ENCODE results near the gene SETD6. TPM values are rescaled to one million over a fixed set of nuclear protein-coding genes. Genes with fewer than 3 reads are reported as not detected.

Gene SETD6
- total RNA-seq, 1 experiment from 2014 or later, result 41.1 TPM

- TF ChIP-seq ATF2 (CRISPR knock-in tag; IDR thresholded peaks at IDR 0.05; ENCODE audit: borderline replicate concordance, low read depth), result no peak
- TF ChIP-seq MYBL2 (CRISPR knock-in tag; IDR thresholded peaks at IDR 0.05), result no peak
- TF ChIP-seq NFATC4 (CRISPR knock-in tag; IDR thresholded peaks at IDR 0.05), result no peak
Measured at GRCh38 chr16:58465817-58466216, 49.5 kb upstream of the SETD6 start (continued).

GRCh38 chr16:58466396-58466795, 48.9 kb upstream of the SETD6 start:
- Mint-ChIP-seq H3K4me3 (peak overlapping the region; percentile 4; the same call in 1 of the 2 replicates), H3K36me3 (no peaks in the 10 kb centered on the region), H3K27ac (no peak overlapping the region), H3K9me3 (no peaks in the 10 kb centered on the region), H3K27me3 (ENCODE audit: low read depth) (peaks cover 74% of the 10 kb centered on the region), H3K4me1 (peaks cover 14% of the 10 kb centered on the region)
- no peak for DNase-seq (ENCODE audit: low spot score)
- ChIA-PET CTCF (interaction anchor here (1.0 to 1.6 kb wide), 2 partner anchors 21 to 31 kb away, joined by 4 to 8 read pairs; no protein-coding TSS in a partner anchor), POLR2A (no interaction called here)
- no peak for ATAC-seq
- no peak for TF ChIP-seq EMX1 (CRISPR knock-in tag; IDR thresholded peaks at IDR 0.05)
- no peak for TF ChIP-seq PRRX2 (CRISPR knock-in tag; IDR thresholded peaks at IDR 0.05)
- TF ChIP-seq USF1 (CRISPR knock-in tag; IDR thresholded peaks at IDR 0.05), result no peak
- TF ChIP-seq FOXK1 (CRISPR knock-in tag; IDR thresholded peaks at IDR 0.05), result no peak
- no peak for TF ChIP-seq USF2 (CRISPR knock-in tag; IDR thresholded peaks at IDR 0.05)
- TF ChIP-seq NFATC4 (CRISPR knock-in tag; IDR thresholded peaks at IDR 0.05), result no peak
- TF ChIP-seq NR2C2 (CRISPR knock-in tag; IDR thresholded peaks at IDR 0.05), result no peak
- no peak for TF ChIP-seq MYBL2 (CRISPR knock-in tag; IDR thresholded peaks at IDR 0.05)
- no peak for TF ChIP-seq PRDM15 (CRISPR knock-in tag; IDR thresholded peaks at IDR 0.05)
- no peak for TF ChIP-seq GTF2I (CRISPR knock-in tag; conservative IDR thresholded peaks at IDR 0.05)

GRCh38 chr16:58467905-58468304, 47.4 kb upstream of the SETD6 start:
- CTCF ChIA-PET, result interaction anchor here (0.7 to 1.9 kb wide), 2 partner anchors 20 to 168 kb away, joined by 3 to 8 read pairs; no protein-coding TSS in a partner anchor

More at GRCh38 chr16:58467905-58468304, 47.4 kb upstream of the SETD6 start:
- DNase-seq (ENCODE audit: low spot score) (no peak), ATAC-seq (no peak)
- H3K36me3 Mint-ChIP-seq, result no peaks in the 10 kb centered on the region
- no peak overlapping the region for H3K27ac Mint-ChIP-seq
- H3K27me3 Mint-ChIP-seq (ENCODE audit: low read depth), result peaks cover 63% of the 10 kb centered on the region
- peaks cover 18% of the 10 kb centered on the region for H3K4me1 Mint-ChIP-seq
- H3K9me3 Mint-ChIP-seq, result no peaks in the 10 kb centered on the region
- TF ChIP-seq IRF2 (CRISPR knock-in tag; IDR thresholded peaks at IDR 0.05; ENCODE audit: borderline replicate concordance, low read depth), result no peak
- TF ChIP-seq MLX (CRISPR knock-in tag; IDR thresholded peaks at IDR 0.05), result no peak
- no peak for TF ChIP-seq GABPB1 (CRISPR knock-in tag; IDR thresholded peaks at IDR 0.05)
- TF ChIP-seq ATF6 (CRISPR knock-in tag; IDR thresholded peaks at IDR 0.05), result no peak
- no peak for TF ChIP-seq CTCF (IDR thresholded peaks at IDR 0.05)
- no peak for TF ChIP-seq USF1 (CRISPR knock-in tag; IDR thresholded peaks at IDR 0.05)
- no peak for TF ChIP-seq MAX (CRISPR knock-in tag; IDR thresholded peaks at IDR 0.05)
- no peak for TF ChIP-seq NR2C2 (CRISPR knock-in tag; IDR thresholded peaks at IDR 0.05)
- no peak for TF ChIP-seq ATF2 (CRISPR knock-in tag; IDR thresholded peaks at IDR 0.05; ENCODE audit: borderline replicate concordance, low read depth)
- POLR2A ChIA-PET, result no interaction called here
- H3K4me3 Mint-ChIP-seq, result no peak overlapping the region

All from WTC11 (cell line).